WI38 (cell line): ENCODE data around the gene NDUFV3.

Source experiments
- H3K4me3 ChIP-seq: 2 replicates; pipeline ENCODE4 v1.5.1; 2011; ENCODE audit warnings: low read depth, mild to moderate bottlenecking, control low read depth, low read length
- CTCF ChIP-seq: IDR thresholded peaks from 2 replicates; pipeline ENCODE4 v1.5.1; 2012; ENCODE audit warnings: low read depth, mild to moderate bottlenecking, control low read depth, low read length

Gene NDUFV3

GRCh38 chr21:42858957-42859890 lies 33.9 kb upstream of the NDUFV3 start:
- no peak overlapping the region for H3K4me3 ChIP-seq
- no peak for TF ChIP-seq CTCF

GRCh38 chr21:42859891-42860230 lies 33.2 kb upstream of the NDUFV3 start:
- no peak overlapping the region for H3K4me3 ChIP-seq
- TF ChIP-seq CTCF: no peak

- H3K4me3 ChIP-seq: no peak overlapping the region
- TF ChIP-seq CTCF: no peak
Measured at GRCh38 chr21:42860345-42860744, 32.8 kb upstream of the NDUFV3 start.

- H3K4me3 ChIP-seq: no peak overlapping the region
- TF ChIP-seq CTCF: no peak
Measured at GRCh38 chr21:42861311-42861847, 31.7 kb upstream of the NDUFV3 start.

GRCh38 chr21:42861848-42862400 lies 31.2 kb upstream of the NDUFV3 start:
- no peak overlapping the region for H3K4me3 ChIP-seq
- no peak for TF ChIP-seq CTCF

GRCh38 chr21:42862774-42863503 lies 30.2 kb upstream of the NDUFV3 start:
- TF ChIP-seq CTCF: no peak
- H3K4me3 ChIP-seq: no peak overlapping the region

- no peak for TF ChIP-seq CTCF
- H3K4me3 ChIP-seq: no peak overlapping the region
Measured at GRCh38 chr21:42863504-42863870, 29.6 kb upstream of the NDUFV3 start.
